Testis (tissue), 2 donors: ENCODE measurements around the gene DPYD.

ENCODE experiments used
- POLR2A ChIP-seq: fragments of 450-650 bp; IDR thresholded peaks from one replicate; pipeline ENCODE4 v1.6.1; 2017; ENCODE audit warnings: antibody characterized with exemption, mild to moderate bottlenecking, moderate library complexity
- TF ChIP-seq, protein P1 (sequence below), 3 experiments: fragments of 450-650 bp in 2 of 3; fragments of 200-600 bp in 1 of 3; sonication (generic) in 1 of 3; IDR thresholded peaks; one replicate each; pipeline ENCODE4 v1.5.1; 2016 to 2019; ENCODE audit warnings: antibody characterized with exemption in 3 of 3, mild to moderate bottlenecking in 2 of 3, moderate library complexity in 1 of 3

DNA sequence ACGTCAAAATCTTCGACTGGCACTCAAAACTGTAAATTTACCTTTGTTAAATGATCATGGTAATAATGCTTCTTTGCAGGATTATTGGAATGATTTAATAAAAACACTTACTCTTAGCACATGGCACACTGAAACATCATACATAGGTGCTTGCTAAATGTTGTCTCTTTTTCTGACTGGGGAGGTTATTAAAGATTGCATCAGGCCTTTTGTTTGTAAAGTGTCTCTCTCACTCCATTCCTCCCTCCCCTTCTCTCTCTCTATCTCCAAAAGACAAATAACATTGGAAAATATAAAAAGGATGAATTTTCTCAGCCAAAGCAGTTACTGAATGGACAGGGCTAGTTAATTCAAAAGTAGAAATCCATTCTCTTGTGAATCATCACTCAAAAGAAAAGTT is 404.2 kb downstream of the DPYD start:
- TF ChIP-seq, protein P1, sequence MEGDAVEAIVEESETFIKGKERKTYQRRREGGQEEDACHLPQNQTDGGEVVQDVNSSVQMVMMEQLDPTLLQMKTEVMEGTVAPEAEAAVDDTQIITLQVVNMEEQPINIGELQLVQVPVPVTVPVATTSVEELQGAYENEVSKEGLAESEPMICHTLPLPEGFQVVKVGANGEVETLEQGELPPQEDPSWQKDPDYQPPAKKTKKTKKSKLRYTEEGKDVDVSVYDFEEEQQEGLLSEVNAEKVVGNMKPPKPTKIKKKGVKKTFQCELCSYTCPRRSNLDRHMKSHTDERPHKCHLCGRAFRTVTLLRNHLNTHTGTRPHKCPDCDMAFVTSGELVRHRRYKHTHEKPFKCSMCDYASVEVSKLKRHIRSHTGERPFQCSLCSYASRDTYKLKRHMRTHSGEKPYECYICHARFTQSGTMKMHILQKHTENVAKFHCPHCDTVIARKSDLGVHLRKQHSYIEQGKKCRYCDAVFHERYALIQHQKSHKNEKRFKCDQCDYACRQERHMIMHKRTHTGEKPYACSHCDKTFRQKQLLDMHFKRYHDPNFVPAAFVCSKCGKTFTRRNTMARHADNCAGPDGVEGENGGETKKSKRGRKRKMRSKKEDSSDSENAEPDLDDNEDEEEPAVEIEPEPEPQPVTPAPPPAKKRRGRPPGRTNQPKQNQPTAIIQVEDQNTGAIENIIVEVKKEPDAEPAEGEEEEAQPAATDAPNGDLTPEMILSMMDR (IDR thresholded peaks at IDR 0.05): no peak
- TF ChIP-seq POLR2A: no peak
